Tibial nerve (tissue), 4 donors: Measurements from ENCODE around the gene PTGDS. TPM values are rescaled to one million over a fixed set of nuclear protein-coding genes. Genes with fewer than 3 reads are reported as not detected.

Experiments used
- DNase-seq, 2 donors: peaks; one replicate each; pipeline ENCODE4 v3.0.0-alpha.2; 2019; ENCODE audit warnings: low spot score in 2 of 2
- H3K27ac ChIP-seq, 4 donors: fragments of 200-600 bp; sonication (generic) in 3 of 4; one replicate each; pipeline ENCODE4 v1.5.1; 2017 to 2019; ENCODE audit warnings: mild to moderate bottlenecking in 1 of 4
- H3K27me3 ChIP-seq, 2 donors: fragments of 200-600 bp; sonication (generic) in 1 of 2; one replicate each; pipeline versions ENCODE4 v1.5.1 to v1.6.0; 2017 to 2019
- H3K36me3 ChIP-seq, 3 donors: fragments of 200-600 bp; sonication (generic); one replicate each; pipeline ENCODE4 v1.5.1; 2018 to 2019
- H3K4me1 ChIP-seq, 4 donors: fragments of 200-600 bp; sonication (generic) in 3 of 4; one replicate each; pipeline ENCODE4 v1.5.1; 2017 to 2019
- H3K4me3 ChIP-seq, 4 donors: fragments of 200-600 bp; sonication (generic) in 3 of 4; one replicate each; pipeline ENCODE4 v1.5.1; 2017 to 2019; ENCODE audit warnings: mild to moderate bottlenecking in 1 of 4, moderate library complexity in 1 of 4
- H3K9me3 ChIP-seq, 4 donors: fragments of 200-600 bp; sonication (generic) in 3 of 4; one replicate each; pipeline ENCODE4 v1.5.1; 2017 to 2019
- EP300 ChIP-seq, 2 donors: sonication (generic); formaldehyde crosslinking; IDR thresholded peaks; one replicate each; pipeline ENCODE4 v1.6.1; 2017; ENCODE audit warnings: antibody characterized with exemption in 2 of 2, mild to moderate bottlenecking in 1 of 2
- POLR2A ChIP-seq, 2 donors: fragments of 450-650 bp; IDR thresholded peaks; one replicate each; pipeline ENCODE4 v1.6.1; 2017; ENCODE audit warnings: antibody characterized with exemption in 2 of 2, mild to moderate bottlenecking in 2 of 2, moderate library complexity in 2 of 2
- WGBS, 2 donors: methylation state at CpG; one replicate each; pipeline ENCODE4 v1.1.5; 2018; 5-methylcytosine and 5-hydroxymethylcytosine counted together
- total RNA-seq, 4 donors: library from RNA; depleted of rRNA; stranded (reverse); fragments of >200 nt; gene quantifications; one replicate each; pipeline ENCODE4 v1.1.0, GENCODE V29; 2016
- TF ChIP-seq, protein P1 (sequence below), 5 experiments: fragments of 200-600 bp in 3 of 5; fragments of 450-650 bp in 2 of 5; sonication (generic) in 3 of 5; IDR thresholded peaks; one replicate each; pipeline ENCODE4 v1.5.1; 2016 to 2019; ENCODE audit warnings: antibody characterized with exemption in 5 of 5, mild to moderate bottlenecking in 3 of 5, moderate library complexity in 2 of 5

The PTGDS gene
- total RNA-seq, 4 donors from 2014 or later, result 1,059 to 8,972 (median 6,550) TPM

DNA sequence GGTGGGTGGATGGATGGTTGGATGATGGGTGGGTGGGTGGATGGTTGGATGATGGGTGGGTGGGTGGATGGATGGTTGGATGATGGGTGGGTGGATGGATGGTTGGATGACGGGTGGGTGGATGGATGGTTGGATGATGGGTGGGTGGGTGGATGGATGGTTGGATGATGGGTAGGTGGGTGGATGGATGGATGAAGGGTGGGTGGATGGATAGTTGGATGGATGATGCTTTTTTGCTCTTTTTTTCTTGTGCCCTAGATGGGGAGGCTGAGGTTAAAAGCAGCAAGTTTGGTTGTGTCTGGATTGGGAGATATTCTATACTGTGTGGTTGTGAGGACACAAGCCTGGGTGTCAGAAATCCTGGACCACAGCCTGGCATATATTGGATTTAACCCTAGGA, 19.8 kb upstream of the PTGDS start:
- Histone ChIP-seq H3K4me1 (peaks cover 0 to 47% (median 11%) of the 10 kb centered on the region in 4 donors), H3K9me3 (no peaks in the 10 kb centered on the region), H3K27me3 (no peaks in the 10 kb centered on the region), H3K4me3 (no peak overlapping the region), H3K27ac (peak overlapping the region in 1 of 4 donors; percentile 88), H3K36me3 (no peaks in the 10 kb centered on the region)
- DNase-seq, result no peak
- TF ChIP-seq, protein P1, sequence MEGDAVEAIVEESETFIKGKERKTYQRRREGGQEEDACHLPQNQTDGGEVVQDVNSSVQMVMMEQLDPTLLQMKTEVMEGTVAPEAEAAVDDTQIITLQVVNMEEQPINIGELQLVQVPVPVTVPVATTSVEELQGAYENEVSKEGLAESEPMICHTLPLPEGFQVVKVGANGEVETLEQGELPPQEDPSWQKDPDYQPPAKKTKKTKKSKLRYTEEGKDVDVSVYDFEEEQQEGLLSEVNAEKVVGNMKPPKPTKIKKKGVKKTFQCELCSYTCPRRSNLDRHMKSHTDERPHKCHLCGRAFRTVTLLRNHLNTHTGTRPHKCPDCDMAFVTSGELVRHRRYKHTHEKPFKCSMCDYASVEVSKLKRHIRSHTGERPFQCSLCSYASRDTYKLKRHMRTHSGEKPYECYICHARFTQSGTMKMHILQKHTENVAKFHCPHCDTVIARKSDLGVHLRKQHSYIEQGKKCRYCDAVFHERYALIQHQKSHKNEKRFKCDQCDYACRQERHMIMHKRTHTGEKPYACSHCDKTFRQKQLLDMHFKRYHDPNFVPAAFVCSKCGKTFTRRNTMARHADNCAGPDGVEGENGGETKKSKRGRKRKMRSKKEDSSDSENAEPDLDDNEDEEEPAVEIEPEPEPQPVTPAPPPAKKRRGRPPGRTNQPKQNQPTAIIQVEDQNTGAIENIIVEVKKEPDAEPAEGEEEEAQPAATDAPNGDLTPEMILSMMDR (IDR thresholded peaks at IDR 0.05), result no peak
- TF ChIP-seq POLR2A (IDR thresholded peaks at IDR 0.05), result no peak
- 87 to 88% methylated on average over 1 of the region's 1 CpG for whole genome bisulfite sequencing, 2 donors

DNA sequence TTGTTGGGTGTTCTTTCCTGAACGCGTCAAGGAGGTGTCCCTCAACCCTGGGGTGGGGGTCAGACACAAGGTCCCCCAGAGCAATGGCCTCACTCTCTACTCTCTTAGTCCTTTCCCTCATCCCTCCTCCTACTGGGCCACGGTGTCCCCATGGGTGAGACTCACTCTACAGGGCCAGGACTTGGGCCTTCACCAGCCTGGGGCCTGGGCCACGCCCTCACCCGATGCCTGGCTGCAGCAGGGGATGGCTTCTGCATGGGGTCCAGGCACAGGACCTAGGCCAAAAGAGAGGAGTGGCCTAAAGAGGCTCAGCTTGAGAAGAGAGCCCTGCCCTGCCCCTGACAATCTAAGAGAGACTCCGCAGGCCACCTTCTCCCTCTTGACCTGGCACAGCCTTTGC, 19.4 kb upstream of the PTGDS start:
- no peak overlapping the region for H3K4me3 ChIP-seq
- no peaks in the 10 kb centered on the region for H3K27me3 ChIP-seq
- WGBS, 2 donors, result 93% methylated on average over 6 of the region's 6 CpGs
- H3K36me3 ChIP-seq, result no peaks in the 10 kb centered on the region
- TF ChIP-seq EP300 (IDR thresholded peaks at IDR 0.05) (no peak), POLR2A (IDR thresholded peaks at IDR 0.05) (no peak)
- TF ChIP-seq, protein P1 (IDR thresholded peaks at IDR 0.05), result no peak
- H3K27ac ChIP-seq, result peak overlapping the region in 2 of 4 donors; percentile 65 to 88
- no peak for DNase-seq
- H3K9me3 ChIP-seq, result no peaks in the 10 kb centered on the region
- H3K4me1 ChIP-seq, result peaks cover 0 to 46% (median 11%) of the 10 kb centered on the region in 4 donors

DNA sequence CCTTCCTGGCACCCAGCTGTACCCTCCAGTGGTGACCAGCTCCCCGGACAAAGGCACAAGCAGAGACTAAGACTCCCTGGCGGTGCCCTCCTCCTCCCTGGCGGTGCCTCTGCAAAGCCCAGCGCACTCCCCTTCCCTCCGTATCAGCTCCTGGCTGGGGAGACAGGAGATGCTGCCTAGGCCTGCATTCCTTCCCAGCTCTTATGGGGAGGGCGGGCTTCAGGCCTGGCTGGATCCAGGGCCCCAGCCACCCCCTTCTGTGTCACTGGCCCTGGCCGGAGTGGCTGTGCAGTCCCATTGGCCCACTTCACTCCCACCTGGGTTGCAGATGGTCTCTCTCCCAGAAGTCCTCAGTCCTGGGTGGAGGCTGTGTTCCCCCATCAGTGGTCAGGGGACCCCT, 18.8 kb upstream of the PTGDS start:
- DNase-seq, result no peak
- Histone ChIP-seq H3K4me3 (no peak overlapping the region), H3K9me3 (no peaks in the 10 kb centered on the region), H3K4me1 (peaks cover 0 to 51% (median 11%) of the 10 kb centered on the region in 4 donors), H3K36me3 (no peaks in the 10 kb centered on the region), H3K27me3 (no peaks in the 10 kb centered on the region), H3K27ac (peak overlapping the region in 3 of 4 donors; percentile 65 to 88 (median 85))
- 85 to 94% methylated on average over 7 of the region's 7 CpGs for WGBS, 2 donors
- TF ChIP-seq EP300 (IDR thresholded peaks at IDR 0.05) (no peak), POLR2A (IDR thresholded peaks at IDR 0.05) (no peak)
- TF ChIP-seq, protein P1 (IDR thresholded peaks at IDR 0.05), result no peak

DNA sequence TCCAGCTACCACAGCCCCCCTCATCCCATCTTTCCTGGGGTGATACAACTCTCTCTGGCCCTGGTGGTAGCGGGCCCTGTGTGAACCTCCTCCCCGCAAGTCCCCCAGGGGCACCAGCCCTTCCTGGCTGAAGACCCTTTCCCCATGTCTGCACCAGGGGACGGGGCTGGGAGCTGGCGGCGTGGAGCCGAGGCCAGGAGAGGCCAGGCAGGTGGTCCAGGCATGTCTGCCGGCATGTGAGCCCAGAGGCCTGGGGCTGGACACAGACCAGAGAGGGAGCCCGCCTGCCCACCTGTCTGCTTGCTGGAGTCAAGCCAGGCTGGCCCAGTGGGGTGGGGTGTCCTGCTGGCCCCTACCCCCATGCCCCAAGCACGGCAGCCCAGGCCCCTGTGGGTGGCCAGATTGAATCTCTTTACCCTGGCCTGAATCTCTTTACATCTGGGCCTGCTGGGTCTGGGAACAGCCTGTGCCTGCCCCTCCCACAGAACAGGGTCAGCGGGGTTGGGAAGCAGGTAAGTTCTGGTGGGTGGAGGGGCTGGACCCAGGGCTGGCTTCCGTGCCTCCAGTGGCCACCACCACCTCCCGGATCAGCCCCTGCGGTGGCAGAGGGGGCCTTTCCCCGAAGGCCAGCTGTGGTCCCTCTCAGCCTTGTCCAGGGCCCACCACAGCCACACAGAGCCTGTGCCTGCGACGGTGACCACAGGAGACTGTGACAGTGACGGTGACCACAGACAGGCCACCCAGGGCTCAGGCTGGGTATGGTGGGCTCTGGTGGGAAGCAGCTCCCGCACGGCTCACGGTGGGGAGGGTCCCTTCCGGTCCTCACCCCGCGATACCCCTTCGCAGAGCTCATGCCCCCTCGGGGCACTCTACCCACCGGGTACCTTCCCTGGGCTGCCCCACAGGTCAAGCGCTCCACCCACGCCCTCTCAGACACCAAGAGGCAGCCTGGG, 18.1 kb upstream of the PTGDS start:
- no peak for TF ChIP-seq POLR2A (IDR thresholded peaks at IDR 0.05)
- TF ChIP-seq, protein P1 (IDR thresholded peaks at IDR 0.05), result no peak
- TF ChIP-seq EP300 (IDR thresholded peaks at IDR 0.05), result no peak
- Histone ChIP-seq H3K27me3 (no peaks in the 10 kb centered on the region), H3K4me3 (no peak overlapping the region), H3K27ac (peak overlapping the region; percentile 28 to 88 (median 75)), H3K4me1 (peaks cover 0 to 58% (median 12%) of the 10 kb centered on the region in 4 donors), H3K9me3 (no peaks in the 10 kb centered on the region), H3K36me3 (no peaks in the 10 kb centered on the region)
- WGBS, 2 donors, result 79 to 90% methylated on average over 6 to 27 of the region's 28 CpGs
- no peak for DNase-seq
